Natural killer cell (primary cell): ENCODE measurements around the gene KRT23. TPM values are rescaled to one million over a fixed set of nuclear protein-coding genes. Genes with fewer than 3 reads are reported as not detected.

Experiments
- ATAC-seq, 3 donors: fragments of 150-1000 bp in 2 of 3; fragments of 200-7000 bp in 1 of 3; cut with Tn5 transposase; 1 replicate in 1 of 3; 2 replicates in 2 of 3; pipeline ENCODE4 v1.10.0; 2021; ENCODE audit warnings: mild to moderate bottlenecking in 2 of 3, moderate library complexity in 2 of 3
- DNase-seq, 2 donors: peaks; one replicate each; pipeline versions ENCODE4 v3.0.0 to v3.0.0-alpha.2; 2013 to 2021; ENCODE audit warnings: mixed read lengths in 1 of 2
- H3K27ac ChIP-seq: one replicate; pipeline ENCODE4 v1.5.1; 2013; ENCODE audit warnings: mild to moderate bottlenecking, low read length
- H3K27me3 ChIP-seq: one replicate; pipeline ENCODE4 v1.6.1; 2013; ENCODE audit warnings: low read length; ENCODE audit not compliant: control insufficient read depth, insufficient read depth
- H3K36me3 ChIP-seq: one replicate; pipeline ENCODE4 v1.6.1; 2013; ENCODE audit warnings: low read length; ENCODE audit not compliant: control insufficient read depth, insufficient read depth
- H3K4me1 ChIP-seq: one replicate; pipeline ENCODE4 v1.6.1; 2013; ENCODE audit warnings: low read length; ENCODE audit not compliant: control insufficient read depth, insufficient read depth
- H3K4me3 ChIP-seq: one replicate; pipeline ENCODE4 v1.5.1; 2013; ENCODE audit warnings: low read length
- H3K9me3 ChIP-seq: one replicate; pipeline ENCODE4 v1.6.1; 2013; ENCODE audit warnings: low read length; ENCODE audit not compliant: control insufficient read depth, insufficient read depth
- H3K27ac Mint-ChIP-seq, 2 donors: one replicate each; pipeline ENCODE4 v1.8.0; 2022; ENCODE audit warnings: mild to moderate bottlenecking in 2 of 2, mixed read lengths in 2 of 2, moderate library complexity in 1 of 2
- H3K27me3 Mint-ChIP-seq, 2 donors: one replicate each; pipeline ENCODE4 v1.8.0; 2022; ENCODE audit warnings: low read depth in 2 of 2, mixed read lengths in 2 of 2
- H3K36me3 Mint-ChIP-seq: one replicate; pipeline ENCODE4 v1.8.0; 2022; ENCODE audit warnings: mixed read lengths
- H3K4me1 Mint-ChIP-seq, 2 donors: one replicate each; pipeline ENCODE4 v1.8.0; 2022; ENCODE audit warnings: mixed read lengths in 2 of 2
- H3K4me3 Mint-ChIP-seq: one replicate; pipeline ENCODE4 v1.8.0; 2022; ENCODE audit warnings: mild to moderate bottlenecking, moderate library complexity, mixed read lengths
- H3K9me3 Mint-ChIP-seq, 2 donors: one replicate each; pipeline ENCODE4 v1.8.0; 2022; ENCODE audit warnings: mixed read lengths in 2 of 2
- WGBS: methylation state at CpG from one replicate; pipeline ENCODE4 v1.1.7; 2013; ENCODE audit warnings: missing lambda C conversion rate; ENCODE audit not compliant: insufficient coverage; 5-methylcytosine and 5-hydroxymethylcytosine counted together
- intact Hi-C: fragments of 100-400 bp; cut with micrococcal nuclease; formaldehyde crosslinking; loops from one replicate; pipeline ENCODE4 v1.14.2; 2022
- total RNA-seq, 4 donors: library from RNA; stranded (reverse); fragments of 120-200 nt in 1 of 4; gene quantifications; one replicate each; pipeline versions ENCODE4 v1.2.3 to v1.2.4, GENCODE V29; 2013 to 2022
- TF ChIP-seq, protein P1 (sequence below): fragments of 200-600 bp; IDR thresholded peaks from one replicate; pipeline ENCODE4 v1.8.0; 2022; ENCODE audit warnings: antibody characterized with exemption

KRT23 gene
- total RNA-seq, 3 donors from 2014 or later (not counting 1 experiment from before 2014, with no cell fraction given): 0.83 TPM; not detected in 2

DNA sequence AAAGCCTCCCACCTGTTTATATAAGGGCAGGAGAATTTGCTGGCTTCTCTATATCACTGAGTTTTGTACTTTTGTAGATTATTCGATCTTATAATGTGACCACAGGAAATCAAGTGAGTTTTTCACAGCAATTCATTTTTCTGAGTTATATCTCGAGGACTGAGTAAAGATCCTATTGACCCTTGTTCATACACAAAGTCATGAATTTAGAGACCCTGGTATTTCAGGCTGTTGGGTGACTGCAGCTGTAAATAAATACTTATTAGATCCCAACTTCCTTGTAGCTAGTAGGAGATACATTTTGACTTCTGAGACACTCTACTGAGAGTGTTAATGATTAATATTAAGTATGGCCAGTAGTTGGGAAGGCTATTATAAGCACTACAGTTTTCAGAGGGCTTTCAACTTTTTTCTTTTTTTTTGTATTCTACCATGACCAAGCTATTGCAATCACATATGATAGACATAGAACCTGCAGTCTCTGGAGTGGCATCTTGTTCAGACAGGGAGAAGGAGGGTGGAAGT is 49.2 kb downstream of the KRT23 start:
- DNase-seq (no peak), ATAC-seq (no peak)
- Mint-ChIP-seq H3K4me1 (no peaks in the 10 kb centered on the region), H3K9me3 (no peaks in the 10 kb centered on the region), H3K27me3 (peaks cover 31 to 51% of the 10 kb centered on the region in 2 donors), H3K27ac (no peak overlapping the region), H3K4me3 (no peak overlapping the region), H3K36me3 (no peaks in the 10 kb centered on the region)
- Histone ChIP-seq H3K36me3 (no peaks in the 10 kb centered on the region), H3K27ac (no peak overlapping the region), H3K9me3 (no peaks in the 10 kb centered on the region), H3K4me1 (no peaks in the 10 kb centered on the region), H3K4me3 (no peak overlapping the region), H3K27me3 (peaks cover 15% of the 10 kb centered on the region)
- TF ChIP-seq, protein P1, sequence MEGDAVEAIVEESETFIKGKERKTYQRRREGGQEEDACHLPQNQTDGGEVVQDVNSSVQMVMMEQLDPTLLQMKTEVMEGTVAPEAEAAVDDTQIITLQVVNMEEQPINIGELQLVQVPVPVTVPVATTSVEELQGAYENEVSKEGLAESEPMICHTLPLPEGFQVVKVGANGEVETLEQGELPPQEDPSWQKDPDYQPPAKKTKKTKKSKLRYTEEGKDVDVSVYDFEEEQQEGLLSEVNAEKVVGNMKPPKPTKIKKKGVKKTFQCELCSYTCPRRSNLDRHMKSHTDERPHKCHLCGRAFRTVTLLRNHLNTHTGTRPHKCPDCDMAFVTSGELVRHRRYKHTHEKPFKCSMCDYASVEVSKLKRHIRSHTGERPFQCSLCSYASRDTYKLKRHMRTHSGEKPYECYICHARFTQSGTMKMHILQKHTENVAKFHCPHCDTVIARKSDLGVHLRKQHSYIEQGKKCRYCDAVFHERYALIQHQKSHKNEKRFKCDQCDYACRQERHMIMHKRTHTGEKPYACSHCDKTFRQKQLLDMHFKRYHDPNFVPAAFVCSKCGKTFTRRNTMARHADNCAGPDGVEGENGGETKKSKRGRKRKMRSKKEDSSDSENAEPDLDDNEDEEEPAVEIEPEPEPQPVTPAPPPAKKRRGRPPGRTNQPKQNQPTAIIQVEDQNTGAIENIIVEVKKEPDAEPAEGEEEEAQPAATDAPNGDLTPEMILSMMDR: no peak
- intact Hi-C loops: no loop called here
- WGBS: 88% methylated on average over 2 of the region's 2 CpGs

DNA sequence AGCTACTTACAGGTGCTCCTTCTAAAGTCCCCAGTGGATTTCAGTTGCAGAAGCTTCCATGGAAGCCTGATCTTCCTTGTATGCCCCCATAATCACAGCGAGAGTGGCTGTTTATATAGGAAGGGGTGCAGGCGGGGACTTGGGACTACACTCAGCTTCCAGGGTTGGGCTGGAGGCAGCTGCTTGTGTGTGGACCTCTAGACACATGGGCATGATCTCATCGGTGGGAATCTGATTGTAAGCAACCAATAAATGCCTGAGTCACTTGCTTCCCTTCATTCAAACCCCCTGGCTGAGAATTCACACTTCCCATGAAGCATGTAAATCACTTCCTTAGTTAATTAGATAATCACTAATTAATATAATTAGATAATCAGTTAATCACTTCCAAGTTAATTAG is 51.4 kb downstream of the KRT23 start:
- no peak for ATAC-seq
- H3K4me1 Mint-ChIP-seq: no peaks in the 10 kb centered on the region
- peaks cover 25 to 44% of the 10 kb centered on the region in 2 donors for H3K27me3 Mint-ChIP-seq
- TF ChIP-seq, protein P1: no peak
- 82% methylated on average over 3 of the region's 3 CpGs for WGBS
- DNase-seq: no peak
- H3K9me3 Mint-ChIP-seq: no peaks in the 10 kb centered on the region
- intact Hi-C loops: no loop called here
- no peaks in the 10 kb centered on the region for H3K4me1 ChIP-seq
- H3K4me3 ChIP-seq: no peak overlapping the region
- no peak overlapping the region for H3K4me3 Mint-ChIP-seq
- H3K27me3 ChIP-seq: peaks cover 15% of the 10 kb centered on the region
- no peak overlapping the region for H3K27ac Mint-ChIP-seq
- no peaks in the 10 kb centered on the region for H3K36me3 ChIP-seq
- H3K9me3 ChIP-seq: no peaks in the 10 kb centered on the region
- no peaks in the 10 kb centered on the region for H3K36me3 Mint-ChIP-seq
- no peak overlapping the region for H3K27ac ChIP-seq

DNA sequence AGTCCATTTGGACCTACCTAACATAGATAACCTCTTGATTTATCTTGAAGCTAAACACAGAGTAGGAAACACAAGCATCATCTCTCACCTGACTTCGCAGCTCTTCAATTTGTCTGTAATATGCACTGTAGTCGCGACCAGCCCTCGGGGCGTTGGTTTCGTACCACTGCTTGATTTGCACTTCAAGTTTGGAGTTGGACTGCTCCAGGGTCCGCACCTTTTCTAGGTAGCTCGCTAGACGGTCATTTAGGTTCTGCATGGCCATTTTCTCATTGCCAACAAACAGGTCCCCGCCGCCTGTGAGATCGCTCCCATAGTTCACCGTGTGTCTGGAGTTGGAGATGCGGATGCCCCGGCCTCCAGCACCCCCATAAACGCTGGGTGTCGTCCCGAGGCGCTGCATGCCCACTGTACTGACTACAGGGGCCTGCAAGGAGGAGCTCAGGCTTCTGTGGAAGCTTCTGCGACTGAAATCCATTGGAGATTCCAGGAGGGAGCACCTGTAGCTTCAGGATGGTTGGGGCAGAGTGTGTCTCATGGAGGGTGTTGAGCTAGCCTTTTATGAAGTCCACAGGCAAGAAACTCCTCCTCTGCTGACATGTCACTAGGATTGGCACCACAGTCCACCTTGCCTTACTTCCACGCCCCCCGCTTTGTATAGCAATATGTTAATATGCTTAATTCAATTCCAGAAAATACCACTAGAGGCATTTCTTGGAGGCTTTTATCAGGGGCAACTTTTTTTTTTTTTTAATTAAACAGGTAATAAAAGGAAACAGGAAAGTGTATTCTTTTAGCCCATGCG is 52.5 kb downstream of the KRT23 start, which contains the start of gene KRT20:
KRT20 (minus strand) TSS at position 535 of the 805 bp plus-strand sequence; CDS start at position 478, 57 bp downstream.
- no peaks in the 10 kb centered on the region for H3K4me1 Mint-ChIP-seq
- intact Hi-C loops: no loop called here
- no peak within 1 kb of the TSS for H3K27ac Mint-ChIP-seq

More for the DNA sequence above, 52.5 kb downstream of the KRT23 start, which contains the start of gene KRT20:
- no peak within 1 kb of the TSS for H3K4me3 Mint-ChIP-seq
- no peak within 1 kb of the TSS for H3K4me3 ChIP-seq
- H3K9me3 Mint-ChIP-seq: no peaks in the 10 kb centered on the region
- no peaks in the 10 kb centered on the region for H3K4me1 ChIP-seq
- no peak within 1 kb of the TSS for H3K27ac ChIP-seq
- peaks cover 9% of the 10 kb centered on the region for H3K27me3 ChIP-seq
- peaks cover 25 to 34% of the 10 kb centered on the region in 2 donors for H3K27me3 Mint-ChIP-seq
- TF ChIP-seq, protein P1: no peak
- H3K36me3 Mint-ChIP-seq: no peaks in the 10 kb centered on the region
- ATAC-seq: no peak
- H3K9me3 ChIP-seq: no peaks in the 10 kb centered on the region
- 93% methylated on average over 20 of the region's 23 CpGs for WGBS
- DNase-seq: no peak
- no peaks in the 10 kb centered on the region for H3K36me3 ChIP-seq
